IPS DF 19.7 (cell line): ENCODE results near the gene LCE2C.

Experiments used
- DNase-seq: peaks from one replicate; pipeline ENCODE4 v3.0.0-alpha.2; 2013; ENCODE audit warnings: low read depth, low spot score

The LCE2C gene

DNA sequence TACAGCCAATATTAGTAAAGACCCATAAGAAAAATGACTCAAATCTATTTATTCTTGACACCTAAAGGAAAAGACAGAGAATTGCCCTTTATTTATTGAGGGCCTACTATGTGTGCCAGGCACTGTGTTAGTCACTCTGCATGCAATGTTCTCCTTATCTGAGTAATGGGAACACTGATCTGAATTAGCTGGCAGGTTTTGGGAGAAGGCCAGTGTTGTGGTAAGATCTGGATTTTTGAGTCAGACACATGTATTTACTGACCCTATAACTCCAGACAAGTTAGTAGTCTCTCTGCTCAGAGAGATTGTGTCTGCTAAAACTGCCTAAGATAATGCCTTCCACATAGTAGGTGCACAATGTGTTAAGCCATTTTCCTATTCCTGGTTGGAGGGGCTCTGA is 50.2 kb downstream of the LCE2C start:
- no peak for DNase-seq
